K562 (cell line): ENCODE results near the gene IPP.

Source experiments
- FOXA1 ChIP-seq: fragments of 450-650 bp; IDR thresholded peaks from 2 replicates; pipeline ENCODE4 v1.6.1; 2016; ENCODE audit warnings: mild to moderate bottlenecking, borderline replicate concordance
- MAX ChIP-seq: sonication (generic); formaldehyde crosslinking; IDR thresholded peaks from 2 replicates; pipeline ENCODE4 v1.9.0; 2022; ENCODE audit warnings: mild to moderate bottlenecking, missing genetic modification reagents
- REST ChIP-seq, 2 experiments: fragments of 450-650 bp; formaldehyde crosslinking in 1 of 2; IDR thresholded peaks; 2 replicates each; pipeline versions ENCODE4 v1.4.0 to v1.6.1; 2014 to 2020; ENCODE audit warnings: mild to moderate bottlenecking in 2 of 2, borderline replicate concordance in 1 of 2, low read depth in 1 of 2
- TAF1 ChIP-seq: IDR thresholded peaks from 2 replicates; pipeline ENCODE4 v1.6.1; 2011; ENCODE audit warnings: mild to moderate bottlenecking, low read length, moderate library complexity; ENCODE audit not compliant: insufficient read depth, control insufficient read depth, severe bottlenecking; ENCODE audit errors: extremely low read depth
- TAF15 ChIP-seq: fragments of 200-400 bp; formaldehyde crosslinking; IDR thresholded peaks from 2 replicates; pipeline ENCODE4 v1.6.1; 2017; ENCODE audit warnings: mild to moderate bottlenecking, low read depth, low read length, moderate library complexity
- ZBTB34 ChIP-seq: fragments of 250-450 bp; sonication (Bioruptor Pico); IDR thresholded peaks from 2 replicates; pipeline ENCODE4 v1.8.0; 2021; ENCODE audit warnings: mild to moderate bottlenecking, moderate library complexity
- ZNF184 ChIP-seq: sonication (generic); formaldehyde crosslinking; IDR thresholded peaks from 2 replicates; pipeline ENCODE4 v1.5.0; 2020; ENCODE audit warnings: missing genetic modification reagents
- ZNF764 ChIP-seq: fragments of 250-450 bp; sonication (Bioruptor Pico); IDR thresholded peaks from 2 replicates; pipeline ENCODE4 v1.4.0; 2020; ENCODE audit warnings: low read depth, mild to moderate bottlenecking, moderate library complexity
- TF ChIP-seq, protein P1 (sequence below): fragments of 450-650 bp; IDR thresholded peaks from 2 replicates; pipeline ENCODE4 v1.7.1; 2018; ENCODE audit warnings: mild to moderate bottlenecking, low read depth; ENCODE audit not compliant: partially characterized antibody

- TF ChIP-seq MAX (CRISPR knock-in tag): no peak
- TF ChIP-seq, protein P1, sequence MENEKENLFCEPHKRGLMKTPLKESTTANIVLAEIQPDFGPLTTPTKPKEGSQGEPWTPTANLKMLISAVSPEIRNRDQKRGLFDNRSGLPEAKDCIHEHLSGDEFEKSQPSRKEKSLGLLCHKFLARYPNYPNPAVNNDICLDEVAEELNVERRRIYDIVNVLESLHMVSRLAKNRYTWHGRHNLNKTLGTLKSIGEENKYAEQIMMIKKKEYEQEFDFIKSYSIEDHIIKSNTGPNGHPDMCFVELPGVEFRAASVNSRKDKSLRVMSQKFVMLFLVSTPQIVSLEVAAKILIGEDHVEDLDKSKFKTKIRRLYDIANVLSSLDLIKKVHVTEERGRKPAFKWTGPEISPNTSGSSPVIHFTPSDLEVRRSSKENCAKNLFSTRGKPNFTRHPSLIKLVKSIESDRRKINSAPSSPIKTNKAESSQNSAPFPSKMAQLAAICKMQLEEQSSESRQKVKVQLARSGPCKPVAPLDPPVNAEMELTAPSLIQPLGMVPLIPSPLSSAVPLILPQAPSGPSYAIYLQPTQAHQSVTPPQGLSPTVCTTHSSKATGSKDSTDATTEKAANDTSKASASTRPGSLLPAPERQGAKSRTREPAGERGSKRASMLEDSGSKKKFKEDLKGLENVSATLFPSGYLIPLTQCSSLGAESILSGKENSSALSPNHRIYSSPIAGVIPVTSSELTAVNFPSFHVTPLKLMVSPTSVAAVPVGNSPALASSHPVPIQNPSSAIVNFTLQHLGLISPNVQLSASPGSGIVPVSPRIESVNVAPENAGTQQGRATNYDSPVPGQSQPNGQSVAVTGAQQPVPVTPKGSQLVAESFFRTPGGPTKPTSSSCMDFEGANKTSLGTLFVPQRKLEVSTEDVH: no peak
- TF ChIP-seq TAF15: no peak
- TF ChIP-seq TAF1: no peak
- TF ChIP-seq ZBTB34 (CRISPR knock-in tag): no peak
- TF ChIP-seq ZNF764 (CRISPR knock-in tag): no peak
- no peak for TF ChIP-seq ZNF184 (CRISPR knock-in tag)
- no peak for TF ChIP-seq REST (IDR thresholded peaks at IDR 0.05; ENCODE audit: borderline replicate concordance)
- TF ChIP-seq REST (CRISPR knock-in tag; IDR thresholded peaks at IDR 0.05; ENCODE audit: low read depth): no peak
- no peak for TF ChIP-seq FOXA1
Observed at GRCh38 chr1:45673956-45674355, 76.5 kb downstream of the IPP start.
